GM19468 (cell line): Measurements from ENCODE around the gene ICOS.

Source experiments
- ATAC-seq: cut with Tn5 transposase; IDR thresholded peaks from one replicate; pipeline ENCODE4 v1.9.1; 2021; ENCODE audit warnings: mild to moderate bottlenecking, moderate library complexity, moderate number of reproducible peaks; ENCODE audit not compliant: unreplicated experiment; ENCODE audit errors: extremely low read depth

Gene ICOS

DNA sequence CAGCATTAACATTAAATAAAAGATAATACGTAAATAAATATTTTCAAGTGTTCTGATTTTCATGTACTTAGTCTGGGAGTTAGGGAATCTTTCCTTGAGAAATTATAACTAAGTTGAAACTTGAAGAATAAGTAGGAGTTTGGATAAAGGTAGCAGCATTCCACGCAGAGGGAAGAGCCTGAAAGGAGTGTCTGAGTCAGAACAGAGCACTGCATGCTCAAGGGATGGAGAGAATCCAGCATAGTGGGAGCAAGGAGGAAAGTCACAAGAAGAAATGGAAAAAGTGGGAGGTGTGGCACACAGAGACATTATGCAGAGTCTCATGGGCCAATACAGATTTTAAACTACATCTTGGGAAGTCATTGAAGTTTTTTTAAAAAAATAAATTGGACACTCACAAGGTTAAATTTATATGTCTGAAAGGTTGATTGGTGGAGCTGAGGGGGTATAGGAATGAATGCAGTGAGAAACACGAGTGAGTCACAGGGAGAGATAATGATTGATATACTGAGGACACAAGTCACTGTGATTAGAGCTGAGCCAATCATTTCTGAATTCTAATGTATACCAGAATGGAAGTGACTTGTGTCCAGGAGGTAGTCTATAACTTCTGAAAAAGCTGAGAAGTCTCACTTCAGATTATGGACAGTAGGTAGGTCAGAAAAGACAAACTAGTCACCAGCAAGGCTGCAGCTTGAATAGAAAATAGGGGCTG, 66.9 kb downstream of the ICOS start:
- no peak for ATAC-seq

DNA sequence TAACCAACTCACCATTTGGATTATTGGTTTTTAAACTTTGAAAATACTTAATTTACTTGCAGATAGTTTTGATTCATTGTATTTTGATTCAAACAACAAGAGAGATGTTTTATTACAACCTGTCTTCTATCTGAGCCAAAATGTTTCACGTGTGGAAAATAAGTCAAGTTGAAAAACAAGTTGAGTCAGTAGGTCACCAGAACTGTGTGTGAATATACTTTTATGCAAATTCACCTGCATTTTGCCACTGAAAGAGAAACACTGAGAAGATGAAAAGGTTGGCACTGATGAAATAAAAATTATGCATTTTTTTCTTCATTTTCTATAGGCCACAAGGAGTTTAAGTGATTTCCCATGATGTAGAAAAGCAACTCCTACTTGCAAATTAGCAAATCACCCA, 68.3 kb downstream of the ICOS start:
- ATAC-seq, result no peak

GRCh38 chr2:204005940-204006721, 69.6 kb downstream of the ICOS start:
- ATAC-seq, result no peak

DNA sequence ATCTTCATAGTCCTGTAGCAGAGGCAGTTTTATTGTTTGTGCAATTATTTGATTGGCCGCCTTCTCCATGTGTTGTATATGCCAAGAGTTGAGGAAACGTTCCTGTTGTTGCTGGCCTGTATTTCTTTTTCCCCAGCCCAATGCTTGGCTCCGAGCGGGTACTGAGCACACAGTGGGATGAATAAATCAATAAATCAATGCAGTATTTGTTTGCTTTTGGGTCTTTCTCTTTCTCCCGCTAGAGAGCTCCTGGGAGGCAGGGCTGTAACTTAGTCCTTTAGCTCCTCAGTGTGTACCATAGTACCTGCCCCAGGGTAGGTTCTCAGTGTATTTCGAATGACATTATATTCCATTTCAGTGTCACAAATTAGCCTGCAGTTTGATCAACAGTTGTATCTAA, 71.8 kb downstream of the ICOS start:
- no peak for ATAC-seq

DNA sequence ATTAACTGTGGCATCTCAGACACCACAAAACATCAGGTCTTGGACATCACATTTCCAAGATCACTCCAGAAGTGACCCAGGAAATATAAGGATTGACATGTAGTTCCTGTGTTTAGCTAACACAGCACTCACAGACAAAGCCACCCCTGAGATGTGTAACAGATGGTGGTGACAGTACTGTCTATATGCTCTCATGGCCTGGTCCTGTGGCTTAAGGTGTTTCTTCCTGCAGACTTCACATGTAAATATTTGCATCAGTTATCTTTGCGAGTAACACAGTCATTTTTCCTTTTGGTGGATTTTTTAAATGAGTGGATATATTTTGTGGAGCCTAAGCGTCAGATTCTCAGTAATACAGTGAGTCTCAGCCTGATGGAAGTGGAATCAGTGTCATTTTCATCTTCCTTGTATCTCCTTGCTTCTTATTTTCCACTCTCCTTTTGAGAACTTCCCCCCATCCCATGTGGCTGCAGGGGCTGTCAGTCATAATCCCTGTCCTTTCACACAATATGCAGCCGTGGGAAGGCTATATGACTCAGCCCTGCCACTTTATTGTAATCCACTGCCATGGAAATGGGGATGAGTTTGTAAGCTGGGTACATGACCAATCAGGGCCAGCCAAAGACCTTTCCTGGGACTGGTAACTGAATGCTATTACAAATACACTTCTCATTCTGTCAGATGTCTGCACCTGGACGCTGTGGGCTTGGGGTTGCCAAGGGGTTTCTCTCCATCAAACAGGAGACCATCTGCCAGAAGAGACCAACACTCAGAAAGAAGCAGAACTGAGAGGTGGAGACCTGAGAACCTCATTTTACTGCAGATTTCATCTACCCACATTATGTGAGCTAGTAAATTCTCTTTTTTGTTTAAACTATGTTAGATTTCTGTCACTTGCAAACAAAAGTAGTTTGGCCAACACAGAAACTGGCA, 74.3 kb downstream of the ICOS start:
- no peak for ATAC-seq
